Cardiac muscle cell (in vitro differentiated cells and primary cell): ENCODE results near the gene SNRPD3. TPM values are rescaled to one million over a fixed set of nuclear protein-coding genes. Genes with fewer than 3 reads are reported as not detected.

Experiments
- DNase-seq, 2 donors: peaks; one replicate each; pipeline versions ENCODE4 v3.0.0 to v3.0.0-alpha.2; 2010 to 2017; ENCODE audit warnings: low read depth in 1 of 2, low spot score in 1 of 2
- H3K27ac ChIP-seq: fragments of 200-600 bp; sonication (generic); 2 replicates; pipeline ENCODE4 v1.5.1; 2016
- H3K27me3 ChIP-seq: fragments of 200-600 bp; sonication (generic); 2 replicates; pipeline ENCODE4 v1.6.0; 2016; ENCODE audit warnings: control low read depth
- H3K36me3 ChIP-seq: fragments of 200-600 bp; sonication (generic); 2 replicates; pipeline ENCODE4 v1.5.1; 2016; ENCODE audit warnings: control low read depth
- H3K4me1 ChIP-seq: fragments of 200-600 bp; sonication (generic); 2 replicates; pipeline ENCODE4 v1.8.1; 2017; ENCODE audit warnings: low read depth, mild to moderate bottlenecking, mixed run types
- H3K4me3 ChIP-seq: fragments of 200-600 bp; sonication (generic); 2 replicates; pipeline ENCODE4 v1.5.1; 2016; ENCODE audit warnings: mild to moderate bottlenecking
- H3K9me3 ChIP-seq: fragments of 200-600 bp; sonication (generic); 2 replicates; pipeline ENCODE4 v1.5.1; 2017; ENCODE audit warnings: low read depth, mild to moderate bottlenecking, control low read depth
- polyA plus RNA-seq: library from polyadenylated mRNA; unstranded; fragments of >200 nt; fragmentation: Nextera tagmentation; extraction: Ambion mirVana; gene quantifications from 2 replicates; pipeline ENCODE4 v1.2.1, GENCODE V29; 2016
- total RNA-seq: library from RNA; depleted of rRNA; stranded (reverse); fragments of >200 nt; gene quantifications from 2 replicates; pipeline ENCODE4 v1.2.3, GENCODE V29; 2016
- TF ChIP-seq, protein P1 (sequence below): IDR thresholded peaks from 2 replicates; pipeline ENCODE4 v1.5.1; 2012; ENCODE audit warnings: low read depth, mild to moderate bottlenecking, low read length

SNRPD3 gene
- total and polyA plus RNA-seq, 2 experiments from 2014 or later = 119 to 222 TPM

DNA sequence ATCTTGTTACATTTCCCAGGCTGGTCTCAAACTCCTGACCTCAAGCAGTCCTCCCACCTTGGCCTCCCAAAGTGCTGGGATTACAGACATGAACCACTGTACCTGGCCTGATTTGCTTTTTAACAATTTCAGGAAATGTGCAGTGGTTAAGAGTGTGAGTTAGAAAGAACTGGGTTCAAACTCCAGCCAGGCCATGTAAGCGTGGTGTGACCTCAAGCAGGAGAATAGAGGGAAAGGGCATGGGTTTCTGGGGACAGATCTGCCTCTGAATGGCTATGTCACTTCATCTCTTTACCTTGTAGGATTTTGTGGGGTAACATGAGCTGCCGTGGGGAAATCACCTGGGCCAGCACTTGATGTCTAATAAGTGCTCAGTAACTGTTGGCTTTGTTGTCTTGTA is 9.3 kb downstream of the SNRPD3 start:
- no peaks in the 10 kb centered on the region for H3K9me3 ChIP-seq
- no peak overlapping the region for H3K27ac ChIP-seq
- H3K36me3 ChIP-seq = peaks cover 21% of the 10 kb centered on the region
- no peaks in the 10 kb centered on the region for H3K27me3 ChIP-seq
- TF ChIP-seq, protein P1, sequence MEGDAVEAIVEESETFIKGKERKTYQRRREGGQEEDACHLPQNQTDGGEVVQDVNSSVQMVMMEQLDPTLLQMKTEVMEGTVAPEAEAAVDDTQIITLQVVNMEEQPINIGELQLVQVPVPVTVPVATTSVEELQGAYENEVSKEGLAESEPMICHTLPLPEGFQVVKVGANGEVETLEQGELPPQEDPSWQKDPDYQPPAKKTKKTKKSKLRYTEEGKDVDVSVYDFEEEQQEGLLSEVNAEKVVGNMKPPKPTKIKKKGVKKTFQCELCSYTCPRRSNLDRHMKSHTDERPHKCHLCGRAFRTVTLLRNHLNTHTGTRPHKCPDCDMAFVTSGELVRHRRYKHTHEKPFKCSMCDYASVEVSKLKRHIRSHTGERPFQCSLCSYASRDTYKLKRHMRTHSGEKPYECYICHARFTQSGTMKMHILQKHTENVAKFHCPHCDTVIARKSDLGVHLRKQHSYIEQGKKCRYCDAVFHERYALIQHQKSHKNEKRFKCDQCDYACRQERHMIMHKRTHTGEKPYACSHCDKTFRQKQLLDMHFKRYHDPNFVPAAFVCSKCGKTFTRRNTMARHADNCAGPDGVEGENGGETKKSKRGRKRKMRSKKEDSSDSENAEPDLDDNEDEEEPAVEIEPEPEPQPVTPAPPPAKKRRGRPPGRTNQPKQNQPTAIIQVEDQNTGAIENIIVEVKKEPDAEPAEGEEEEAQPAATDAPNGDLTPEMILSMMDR = no peak
- H3K4me1 ChIP-seq = no peaks in the 10 kb centered on the region
- no peak overlapping the region for H3K4me3 ChIP-seq
- no peak for DNase-seq

DNA sequence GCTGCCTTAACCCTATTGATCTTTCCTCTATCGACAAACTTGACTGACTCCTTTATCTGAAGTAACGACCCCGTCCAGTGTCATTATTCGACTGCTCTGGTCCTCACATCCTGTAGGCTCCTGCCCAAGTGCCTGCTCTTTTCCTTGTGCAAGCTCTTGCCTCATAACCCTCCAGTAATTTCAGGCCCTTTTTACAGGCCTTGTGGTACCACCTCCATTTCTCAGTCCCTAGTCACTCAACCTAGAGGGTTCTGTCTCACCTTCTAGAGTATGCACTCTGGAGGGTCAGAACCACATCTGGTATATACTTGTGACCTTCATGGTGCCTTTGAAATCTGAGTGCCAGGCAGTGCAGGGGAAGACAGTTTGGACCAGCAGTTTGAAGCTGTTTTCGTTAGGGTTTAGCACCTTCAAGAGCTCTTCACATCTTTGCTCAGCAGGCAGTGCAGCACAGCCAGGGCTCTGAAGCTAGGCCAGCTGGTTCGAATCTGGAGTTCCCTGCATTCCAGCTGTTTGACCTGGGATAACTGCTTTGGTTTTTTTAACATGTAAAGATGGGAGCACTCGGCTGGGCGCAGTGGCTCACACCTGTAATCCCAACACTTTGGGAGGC is 11.2 kb downstream of the SNRPD3 start:
- Histone ChIP-seq H3K9me3 (no peaks in the 10 kb centered on the region), H3K4me1 (no peaks in the 10 kb centered on the region), H3K27me3 (no peaks in the 10 kb centered on the region), H3K27ac (peak overlapping the region; percentile 50), H3K4me3 (no peak overlapping the region), H3K36me3 (peaks cover 26% of the 10 kb centered on the region)
- peak; percentile 3 to 18 for DNase-seq
- TF ChIP-seq, protein P1 = no peak

DNA sequence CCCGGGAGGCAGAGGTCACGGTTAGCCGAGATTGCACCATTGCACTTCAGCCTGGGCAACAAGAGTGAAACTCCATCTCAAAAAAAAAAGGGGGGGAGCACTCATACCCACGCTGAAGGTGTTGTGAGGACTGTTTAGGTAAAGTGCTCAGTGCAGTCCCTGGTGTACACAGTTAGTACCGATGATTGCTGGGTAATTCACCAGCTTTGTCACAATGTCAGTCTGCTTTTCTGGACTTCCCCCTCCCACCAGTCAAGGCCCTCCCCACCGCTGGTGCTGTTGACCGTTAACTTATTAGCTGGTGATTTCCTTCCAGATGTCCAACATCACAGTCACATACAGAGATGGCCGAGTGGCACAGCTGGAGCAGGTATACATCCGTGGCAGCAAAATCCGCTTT is 11.9 kb downstream of the SNRPD3 start:
- DNase-seq = no peak
- H3K36me3 ChIP-seq = peaks cover 31% of the 10 kb centered on the region

DNA sequence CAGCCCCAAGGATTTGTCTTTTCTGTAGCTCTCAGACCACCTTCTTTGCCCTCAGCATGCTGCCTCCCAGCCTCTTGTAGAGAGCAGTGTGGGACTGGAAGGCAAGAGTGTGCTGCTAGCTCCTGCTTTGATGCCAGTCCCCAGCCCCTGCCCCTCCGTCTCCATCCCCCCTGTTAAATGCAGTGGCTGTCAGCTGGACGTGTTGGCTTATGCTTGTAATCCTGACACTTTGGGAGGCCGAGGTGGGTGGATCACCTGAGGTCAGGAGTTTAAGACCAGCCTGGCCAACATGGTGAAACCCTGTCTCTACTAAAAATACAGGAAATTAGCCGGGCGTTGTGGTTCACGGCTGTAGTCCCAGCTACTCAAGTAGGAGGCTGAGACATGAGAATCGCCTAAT is 15.5 kb downstream of the SNRPD3 start:
- DNase-seq = no peak
- Histone ChIP-seq H3K4me3 (no peak overlapping the region), H3K4me1 (no peaks in the 10 kb centered on the region), H3K9me3 (no peaks in the 10 kb centered on the region), H3K27ac (no peak overlapping the region), H3K27me3 (no peaks in the 10 kb centered on the region), H3K36me3 (peaks cover 52% of the 10 kb centered on the region)
- TF ChIP-seq, protein P1 = no peak

More for the DNA sequence above, 11.9 kb downstream of the SNRPD3 start:
- TF ChIP-seq, protein P1 = no peak
- H3K9me3 ChIP-seq = no peaks in the 10 kb centered on the region
- no peaks in the 10 kb centered on the region for H3K4me1 ChIP-seq
- H3K4me3 ChIP-seq = no peak overlapping the region
- no peak overlapping the region for H3K27ac ChIP-seq
- H3K27me3 ChIP-seq = no peaks in the 10 kb centered on the region

DNA sequence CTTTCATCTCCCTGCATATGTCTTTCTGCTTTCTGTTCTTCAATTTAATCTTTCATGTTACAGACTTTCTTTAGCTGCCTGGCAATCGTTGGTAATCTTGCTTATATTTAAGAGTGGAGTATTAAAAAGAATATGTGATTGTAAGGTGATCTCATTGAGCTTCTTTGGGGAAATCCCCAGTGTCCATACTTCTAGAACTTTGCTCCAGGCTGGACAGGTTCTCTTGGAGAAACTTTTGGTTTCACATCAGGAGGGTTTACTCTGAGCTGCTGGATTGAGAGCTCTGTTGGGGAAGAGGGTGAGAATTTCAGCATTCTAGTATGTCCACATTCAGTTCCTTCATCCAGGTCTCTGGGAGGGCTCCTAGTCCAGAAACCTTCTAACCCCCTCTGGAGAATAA is 21.0 kb downstream of the SNRPD3 start:
- Histone ChIP-seq H3K4me1 (no peaks in the 10 kb centered on the region), H3K4me3 (no peak overlapping the region), H3K9me3 (no peaks in the 10 kb centered on the region), H3K36me3 (peaks cover 31% of the 10 kb centered on the region), H3K27ac (peak overlapping the region; percentile 4), H3K27me3 (no peaks in the 10 kb centered on the region)
- TF ChIP-seq, protein P1 = no peak
- DNase-seq = no peak
